K562 (cell line): ENCODE measurements around the gene LARP4B.

Experiments
- CBFB ChIP-seq: sonication (generic); formaldehyde crosslinking; IDR thresholded peaks from 2 replicates; pipeline ENCODE4 v1.4.0; 2020; ENCODE audit warnings: mild to moderate bottlenecking, missing genetic modification reagents
- JUN ChIP-seq, 2 experiments: sonication (generic) in 1 of 2; formaldehyde crosslinking in 1 of 2; IDR thresholded peaks; 2 replicates each; pipeline versions ENCODE4 v1.6.1 to v1.8.0; 2012 to 2022; ENCODE audit warnings: borderline replicate concordance in 2 of 2, mild to moderate bottlenecking in 2 of 2, improper control_type of control experiment in 1 of 2, low read depth in 1 of 2, low read length in 1 of 2, missing genetic modification reagents in 1 of 2
- NR2F6 ChIP-seq: fragments of 450-650 bp; formaldehyde crosslinking; IDR thresholded peaks from 2 replicates; pipeline ENCODE4 v1.4.0; 2020; ENCODE audit warnings: mild to moderate bottlenecking
- POLR2AphosphoS5 ChIP-seq: IDR thresholded peaks from 2 replicates; pipeline ENCODE4 v1.6.1; 2011; ENCODE audit warnings: mild to moderate bottlenecking, low read depth, low read length, moderate library complexity; ENCODE audit not compliant: control insufficient read depth, insufficient read depth
- RAD21 ChIP-seq, 2 experiments: fragments of 250-450 bp in 1 of 2; fragments of 450-650 bp in 1 of 2; sonication (Bioruptor Pico) in 1 of 2; formaldehyde crosslinking in 1 of 2; IDR thresholded peaks in 1 of 2; conservative IDR thresholded peaks in 1 of 2; 2 replicates each; pipeline versions ENCODE4 v1.4.0 to v1.8.0; 2020 to 2022; ENCODE audit warnings: mild to moderate bottlenecking in 2 of 2, moderate library complexity in 1 of 2
- SMC3 ChIP-seq: conservative IDR thresholded peaks from 2 replicates; pipeline ENCODE4 v1.6.1; 2011; ENCODE audit warnings: low read depth, low read length, improper control_type of control experiment; ENCODE audit not compliant: insufficient read depth
- TF ChIP-seq, protein P1 (sequence below): fragments of 450-650 bp; IDR thresholded peaks from 2 replicates; pipeline ENCODE4 v1.6.1; 2016; ENCODE audit warnings: antibody characterized with exemption

DNA sequence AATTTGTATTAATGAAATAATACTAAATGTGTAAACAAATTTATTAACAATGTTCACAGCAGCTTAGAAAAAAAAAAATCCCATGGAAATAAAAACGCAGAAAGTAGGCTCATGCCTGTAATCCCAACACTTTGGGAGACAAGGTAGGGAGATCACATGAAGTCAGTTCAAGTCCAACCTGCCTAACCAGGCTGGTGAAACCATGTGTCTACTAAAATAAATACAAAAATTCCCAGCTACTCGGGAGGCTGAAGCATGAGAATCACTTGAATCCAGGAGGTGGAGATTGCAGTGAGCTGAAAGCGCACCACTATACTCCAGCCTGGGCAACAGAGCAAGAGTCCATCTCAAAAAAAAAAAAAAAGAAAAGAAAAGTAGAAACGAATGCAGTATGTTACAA, 36.2 kb downstream of the LARP4B start:
- TF ChIP-seq SMC3 (no peak), JUN (IDR thresholded peaks at IDR 0.05; ENCODE audit: borderline replicate concordance, low read depth, low read length) (no peak), JUN (CRISPR knock-in tag; IDR thresholded peaks at IDR 0.05; ENCODE audit: borderline replicate concordance) (no peak), POLR2AphosphoS5 (no peak), NR2F6 (CRISPR knock-in tag) (no peak), RAD21 (CRISPR knock-in tag; conservative IDR thresholded peaks at IDR 0.05 in 1 of 2, IDR thresholded peaks at IDR 0.05 in 1 of 2) (no peak), CBFB (CRISPR knock-in tag) (no peak)
- TF ChIP-seq, protein P1, sequence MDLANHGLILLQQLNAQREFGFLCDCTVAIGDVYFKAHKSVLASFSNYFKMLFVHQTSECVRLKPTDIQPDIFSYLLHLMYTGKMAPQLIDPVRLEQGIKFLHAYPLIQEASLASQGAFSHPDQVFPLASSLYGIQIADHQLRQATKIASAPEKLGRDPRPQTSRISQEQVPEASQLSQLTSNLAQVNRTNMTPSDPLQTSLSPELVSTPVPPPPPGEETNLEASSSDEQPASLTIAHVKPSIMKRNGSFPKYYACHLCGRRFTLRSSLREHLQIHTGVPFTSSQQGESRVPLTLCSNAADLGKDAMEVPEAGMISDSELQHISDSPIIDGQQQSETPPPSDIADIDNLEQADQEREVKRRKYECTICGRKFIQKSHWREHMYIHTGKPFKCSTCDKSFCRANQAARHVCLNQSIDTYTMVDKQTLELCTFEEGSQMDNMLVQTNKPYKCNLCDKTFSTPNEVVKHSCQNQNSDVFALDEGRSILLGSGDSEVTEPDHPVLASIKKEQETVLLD, result no peak
